Lower leg skin (tissue), 4 donors: ENCODE measurements around the gene NRTN. TPM values are rescaled to one million over a fixed set of nuclear protein-coding genes. Genes with fewer than 3 reads are reported as not detected.
A peak's percentile ranks its signal among the peaks of the same experiment; 100 is the strongest.

Source experiments
- DNase-seq, 2 donors: peaks; one replicate each; pipeline ENCODE4 v3.0.0-alpha.2; 2019; ENCODE audit warnings: low spot score in 2 of 2
- H3K4me3 ChIP-seq: fragments of 200-600 bp; sonication (generic); 2 replicates; pipeline ENCODE4 v1.5.1; 2017; ENCODE audit warnings: mild to moderate bottlenecking, low read depth; ENCODE audit not compliant: poor library complexity, severe bottlenecking
- POLR2A ChIP-seq, 2 donors: fragments of 450-650 bp; IDR thresholded peaks; one replicate each; pipeline ENCODE4 v1.6.1; 2016 to 2017; ENCODE audit warnings: antibody characterized with exemption in 2 of 2, mild to moderate bottlenecking in 1 of 2, moderate library complexity in 1 of 2
- WGBS, 2 donors: methylation state at CpG; one replicate each; pipeline ENCODE4 v1.1.5; 2018; 5-methylcytosine and 5-hydroxymethylcytosine counted together
- intact Hi-C: fragments of 100-400 bp; cut with DNase I; formaldehyde crosslinking; loops from one replicate; pipeline ENCODE4 v1.15.0; 2023; ENCODE audit warnings: low total_unique reads
- total RNA-seq, 4 donors: library from RNA; depleted of rRNA; stranded (reverse); fragments of >200 nt; gene quantifications; one replicate each; pipeline ENCODE4 v1.1.0, GENCODE V29; 2016
- TF ChIP-seq, protein P1 (sequence below), 3 donors: fragments of 450-650 bp; IDR thresholded peaks; one replicate each; pipeline ENCODE4 v1.5.1; 2016; ENCODE audit warnings: antibody characterized with exemption in 3 of 3, mild to moderate bottlenecking in 3 of 3, moderate library complexity in 2 of 3

The NRTN gene
- total RNA-seq, 4 donors from 2014 or later = 6.5 to 7.9 (median 7.2) TPM

DNA sequence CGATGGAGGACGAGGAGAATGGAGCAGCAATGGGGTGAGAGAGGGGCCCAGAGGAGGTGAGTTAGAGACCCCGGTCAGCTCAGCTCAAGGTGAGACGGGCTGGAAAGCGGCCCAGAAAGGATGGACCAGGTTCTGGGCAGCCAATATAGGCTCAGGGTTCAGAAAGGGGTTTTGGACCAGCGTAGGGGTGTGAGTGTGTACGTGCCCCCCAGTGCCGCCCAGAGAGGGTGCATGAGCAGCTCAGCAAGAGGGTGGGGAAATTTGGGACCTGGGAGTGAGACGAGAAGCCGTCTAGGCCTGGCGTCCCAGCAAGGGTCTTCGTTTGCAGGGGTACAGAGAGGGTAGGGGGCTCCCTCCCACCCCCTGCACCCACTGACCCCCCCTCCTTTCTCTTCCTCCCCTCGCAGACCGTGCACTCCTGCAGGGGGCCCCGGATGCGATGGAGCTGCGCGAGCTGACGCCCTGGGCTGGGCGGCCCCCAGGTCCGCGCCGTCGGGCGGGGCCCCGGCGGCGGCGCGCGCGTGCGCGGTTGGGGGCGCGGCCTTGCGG is 22.5 kb downstream of the NRTN start:
- WGBS, 2 donors = 14 to 25% methylated on average over 23 to 36 of the region's 37 CpGs
- intact Hi-C loops = no loop called here
- no peak for DNase-seq
- H3K4me3 ChIP-seq = peak overlapping the region; percentile 36
- TF ChIP-seq, protein P1, sequence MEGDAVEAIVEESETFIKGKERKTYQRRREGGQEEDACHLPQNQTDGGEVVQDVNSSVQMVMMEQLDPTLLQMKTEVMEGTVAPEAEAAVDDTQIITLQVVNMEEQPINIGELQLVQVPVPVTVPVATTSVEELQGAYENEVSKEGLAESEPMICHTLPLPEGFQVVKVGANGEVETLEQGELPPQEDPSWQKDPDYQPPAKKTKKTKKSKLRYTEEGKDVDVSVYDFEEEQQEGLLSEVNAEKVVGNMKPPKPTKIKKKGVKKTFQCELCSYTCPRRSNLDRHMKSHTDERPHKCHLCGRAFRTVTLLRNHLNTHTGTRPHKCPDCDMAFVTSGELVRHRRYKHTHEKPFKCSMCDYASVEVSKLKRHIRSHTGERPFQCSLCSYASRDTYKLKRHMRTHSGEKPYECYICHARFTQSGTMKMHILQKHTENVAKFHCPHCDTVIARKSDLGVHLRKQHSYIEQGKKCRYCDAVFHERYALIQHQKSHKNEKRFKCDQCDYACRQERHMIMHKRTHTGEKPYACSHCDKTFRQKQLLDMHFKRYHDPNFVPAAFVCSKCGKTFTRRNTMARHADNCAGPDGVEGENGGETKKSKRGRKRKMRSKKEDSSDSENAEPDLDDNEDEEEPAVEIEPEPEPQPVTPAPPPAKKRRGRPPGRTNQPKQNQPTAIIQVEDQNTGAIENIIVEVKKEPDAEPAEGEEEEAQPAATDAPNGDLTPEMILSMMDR (IDR thresholded peaks at IDR 0.05) = no peak
- no peak for TF ChIP-seq POLR2A (IDR thresholded peaks at IDR 0.05)

GRCh38 chr19:5827891-5828660 is 23.2 kb downstream of the NRTN start:
- 3 to 4% methylated on average over 17 to 41 of the region's 91 CpGs for WGBS, 2 donors
- peak; percentile 87 to 97 for DNase-seq
- no peak for TF ChIP-seq POLR2A (IDR thresholded peaks at IDR 0.05)
- TF ChIP-seq, protein P1 (IDR thresholded peaks at IDR 0.05) = no peak
- peak overlapping the region; percentile 36 for H3K4me3 ChIP-seq
- intact Hi-C loops = no loop called here

DNA sequence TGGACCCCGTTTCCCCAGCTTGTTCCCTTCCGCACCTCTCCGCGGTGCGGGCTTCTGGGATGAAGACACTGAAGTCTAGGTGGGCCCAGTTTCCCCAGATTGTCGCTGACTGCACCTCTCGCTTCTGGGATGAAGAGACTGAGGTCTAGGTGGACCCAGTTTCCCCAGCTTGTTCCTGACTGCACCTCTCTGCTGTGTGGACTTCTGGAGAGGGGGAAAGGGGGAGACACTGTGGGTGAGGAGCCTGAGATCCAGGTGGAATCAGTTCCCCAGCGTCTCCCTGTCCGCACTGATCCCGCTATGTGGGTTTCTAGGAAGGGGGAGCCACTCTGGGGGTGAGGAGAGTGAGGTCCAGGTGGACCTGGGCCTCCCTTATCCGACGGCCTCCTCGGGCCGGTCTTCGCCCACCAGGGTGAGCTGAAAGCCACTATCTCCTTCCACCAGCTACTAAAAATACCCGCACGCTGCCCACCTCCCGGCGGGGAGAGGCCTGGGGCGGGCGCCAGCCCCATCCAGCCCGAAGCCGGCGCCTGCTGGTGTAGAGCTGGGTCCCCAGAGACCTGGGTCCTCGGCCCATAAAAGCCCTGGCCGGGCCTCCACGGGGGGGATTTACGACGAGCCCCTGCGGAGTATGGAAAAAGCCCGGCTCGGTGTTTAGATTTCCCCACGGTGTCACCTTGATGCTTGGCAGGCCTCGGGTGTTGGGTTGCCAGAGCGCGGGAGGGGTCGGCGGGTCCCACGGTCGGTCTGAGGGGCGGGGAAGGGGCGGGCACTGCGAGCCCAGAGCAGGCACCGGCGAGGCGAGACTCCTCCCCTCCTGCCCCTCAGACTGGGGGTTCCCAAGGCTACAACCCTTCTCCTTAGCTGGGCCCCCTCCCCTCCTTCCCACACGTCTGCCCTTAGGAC is 24.0 kb downstream of the NRTN start:
- WGBS, 2 donors = 3 to 6% methylated on average over 39 to 45 of the region's 47 CpGs
- intact Hi-C loops = no loop called here
- TF ChIP-seq, protein P1 (IDR thresholded peaks at IDR 0.05) = no peak
- no peak for TF ChIP-seq POLR2A (IDR thresholded peaks at IDR 0.05)
- no peak for DNase-seq
- H3K4me3 ChIP-seq = peak overlapping the region; percentile 36

DNA sequence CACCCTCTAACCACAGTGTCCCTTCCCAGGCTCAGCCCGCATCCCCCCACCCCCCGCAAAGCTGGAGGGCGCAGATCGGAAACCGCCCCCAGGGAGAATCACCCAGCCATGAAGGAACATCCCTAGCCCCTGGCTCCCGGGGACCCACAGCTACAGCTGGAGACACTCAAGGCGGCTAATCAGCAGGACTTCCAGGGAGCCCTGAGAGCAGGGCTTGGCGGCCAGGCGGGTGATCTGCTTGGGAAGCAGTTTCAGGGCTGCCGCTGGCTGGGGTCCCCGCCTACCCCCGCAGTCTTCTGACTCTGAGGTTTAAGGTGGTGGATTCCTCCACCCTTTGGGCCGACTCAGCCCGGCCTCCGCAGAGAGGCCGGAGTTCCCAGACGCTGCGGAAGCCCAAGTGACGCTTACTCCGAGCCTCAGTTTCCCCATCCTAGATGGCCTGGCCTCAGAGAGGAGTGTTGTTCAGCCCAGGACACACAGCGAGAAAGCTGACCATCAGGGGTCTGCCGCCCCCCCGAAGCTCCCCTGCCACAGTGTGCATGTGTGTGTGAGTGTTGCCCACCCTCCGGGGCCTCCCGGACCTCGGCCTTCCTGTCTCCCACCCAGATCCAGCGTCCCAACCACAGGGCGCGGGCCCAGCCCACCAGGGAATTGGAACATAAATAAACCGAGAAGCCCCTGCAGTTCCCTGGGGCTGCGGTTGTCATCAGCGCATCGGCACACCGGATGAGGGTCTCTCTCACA is 24.9 kb downstream of the NRTN start:
- intact Hi-C loops = no loop called here
- no peak for DNase-seq
- TF ChIP-seq, protein P1 (IDR thresholded peaks at IDR 0.05) = no peak
- no peak for TF ChIP-seq POLR2A (IDR thresholded peaks at IDR 0.05)
- H3K4me3 ChIP-seq = no peak overlapping the region
- 46 to 56% methylated on average over 26 to 28 of the region's 34 CpGs for WGBS, 2 donors

- intact Hi-C loops = no loop called here
Observed at GRCh38 chr19:5831159-5831558, 26.3 kb downstream of the NRTN start.

More at GRCh38 chr19:5831159-5831558, 26.3 kb downstream of the NRTN start:
- no peak overlapping the region for H3K4me3 ChIP-seq
- 17 to 78% methylated on average over 1 to 7 of the region's 9 CpGs for WGBS, 2 donors
- no peak for DNase-seq
- TF ChIP-seq POLR2A (IDR thresholded peaks at IDR 0.05) = no peak
- TF ChIP-seq, protein P1 (IDR thresholded peaks at IDR 0.05) = no peak
